Stimulated activated CD4-positive, alpha-beta T cell treated with anti-CD3 and anti-CD28 coated beads, TNF-alpha, amount 100 ng/mL, for 4 hours (primary cell): ENCODE measurements around the gene CCK.

ENCODE experiments used
- DNase-seq, 3 experiments: peaks; one replicate each; pipeline ENCODE4 v3.0.0-alpha.2; 2020; ENCODE audit warnings: low read depth in 3 of 3

Gene CCK

GRCh38 chr3:42225486-42226363 is 40.3 kb downstream of the CCK start:
- DNase-seq, result no peak

GRCh38 chr3:42224658-42225421 is 41.1 kb downstream of the CCK start:
- no peak for DNase-seq

- no peak for DNase-seq
These were observed 41.8 kb downstream of the CCK start for GRCh38 chr3:42224178-42224577.

- DNase-seq, result no peak
These were observed 42.9 kb downstream of the CCK start for GRCh38 chr3:42222942-42223693.

GRCh38 chr3:42220436-42221121 is 45.4 kb downstream of the CCK start:
- DNase-seq, result no peak

- DNase-seq, result no peak
These were observed 49.1 kb downstream of the CCK start for GRCh38 chr3:42216931-42217333.

GRCh38 chr3:42216302-42216701 is 49.7 kb downstream of the CCK start:
- no peak for DNase-seq

GRCh38 chr3:42214565-42215283 is 51.3 kb downstream of the CCK start:
- no peak for DNase-seq

GRCh38 chr3:42214064-42214463 is 51.9 kb downstream of the CCK start:
- DNase-seq, result no peak

- no peak for DNase-seq
These were observed 52.6 kb downstream of the CCK start for GRCh38 chr3:42213417-42213816.

GRCh38 chr3:42210726-42211125 is 55.3 kb downstream of the CCK start:
- no peak for DNase-seq

- no peak for DNase-seq
These were observed 56.1 kb downstream of the CCK start for GRCh38 chr3:42209917-42210316.
